Fibroblast of skin of left biceps (primary cell): ENCODE results near the gene IRF5.
"Not testable (repeated sequence)": the region's sequence is repeated elsewhere in the genome, so short reads cannot be mapped to it uniquely, and the experiment has no call there.

Experiments
- DNase-seq, 2 experiments: peaks; one replicate each; pipeline ENCODE4 v3.0.0-alpha.2; 2013; ENCODE audit warnings: low read depth in 2 of 2

The IRF5 gene

DNA sequence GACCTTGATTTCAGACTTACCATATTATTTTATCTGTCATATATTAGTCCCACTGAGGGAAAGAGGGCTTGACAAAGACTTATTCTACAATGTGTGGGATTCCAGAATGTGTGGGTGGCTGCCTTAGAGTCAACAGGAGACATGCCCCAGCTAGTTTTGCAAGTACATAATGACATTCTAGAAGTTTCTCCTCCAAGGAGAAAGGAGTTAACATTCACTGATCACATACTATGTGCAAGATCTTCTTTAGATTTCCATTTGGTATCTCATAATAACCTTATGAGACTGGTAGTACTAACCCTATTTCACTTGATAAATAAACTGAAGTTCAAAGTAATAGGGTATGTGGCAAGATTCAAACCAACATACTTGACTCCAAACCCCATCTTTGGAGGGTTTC, 25.2 kb downstream of the IRF5 start:
- DNase-seq: no peak

DNA sequence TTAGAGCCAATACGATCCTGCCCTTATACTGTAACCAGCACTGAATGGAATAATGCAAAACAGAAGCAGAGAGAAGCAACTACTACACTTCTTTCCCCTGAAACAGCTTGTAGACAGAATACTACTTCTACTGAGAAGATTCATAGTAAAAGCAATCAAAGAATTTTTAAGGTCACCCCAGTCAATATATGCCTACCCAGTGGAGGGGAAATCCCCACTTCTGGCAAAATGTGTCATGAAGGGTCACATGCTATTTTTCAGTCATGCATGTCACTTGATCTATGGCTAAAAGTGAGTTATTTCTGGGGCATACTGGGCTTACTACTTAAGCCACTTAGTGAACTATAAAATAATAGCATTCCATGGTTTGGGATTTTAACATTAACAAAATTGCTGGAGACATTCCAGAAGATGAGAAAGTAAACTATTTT, 25.6 kb downstream of the IRF5 start:
- no peak for DNase-seq

DNA sequence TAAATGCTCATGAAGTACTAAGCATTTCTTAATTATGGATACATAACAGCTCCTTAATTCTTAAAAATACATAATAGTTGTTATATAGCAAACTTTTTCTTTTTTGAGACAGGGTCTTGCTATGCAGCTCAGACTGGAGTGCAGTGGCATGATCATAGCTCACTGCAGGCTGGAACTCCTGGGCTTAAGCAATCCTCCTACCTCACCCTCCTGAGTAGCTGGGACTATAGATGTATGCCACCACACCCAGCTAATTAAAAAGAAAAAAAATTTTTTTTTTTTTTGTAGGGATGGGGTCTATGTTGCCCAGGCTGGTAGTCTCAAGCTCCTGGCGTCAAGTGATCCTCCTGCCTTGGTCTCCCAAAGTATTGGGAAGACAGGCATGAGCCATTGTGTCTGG, 30.9 kb downstream of the IRF5 start:
- DNase-seq: no peak

DNA sequence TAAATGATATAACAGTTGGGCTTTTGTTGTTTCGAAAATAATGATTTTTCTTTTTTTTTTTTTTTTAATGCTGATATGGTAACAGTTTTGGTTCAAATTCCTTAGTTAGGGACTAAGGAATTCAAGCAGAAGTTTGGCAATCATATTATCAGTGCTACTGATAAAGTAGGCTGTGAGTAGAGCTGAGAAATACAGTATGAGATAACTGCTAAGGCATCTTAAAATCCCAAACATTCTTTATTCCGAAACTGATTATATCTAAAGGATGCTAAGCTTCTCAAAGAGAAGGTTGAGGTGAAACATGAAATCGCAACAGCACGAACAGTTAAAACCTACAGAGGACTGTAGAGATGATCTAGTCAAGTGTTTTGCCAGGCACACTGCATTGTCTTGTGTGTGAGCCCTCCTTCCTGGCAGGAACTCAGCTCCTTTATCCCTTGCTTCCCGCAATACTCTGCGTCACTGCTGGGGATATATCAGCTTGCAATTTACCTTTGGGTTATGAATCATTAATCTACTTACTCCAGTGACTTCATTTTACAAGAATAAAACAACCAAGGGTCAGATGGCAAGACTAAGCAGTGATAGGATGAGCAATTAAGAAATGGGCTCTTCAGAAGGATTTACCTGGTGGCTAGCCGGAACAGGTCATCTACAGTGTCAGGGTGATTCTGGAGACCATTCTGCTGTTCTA, 36.7 kb downstream of the IRF5 start:
- DNase-seq: no peak

DNA sequence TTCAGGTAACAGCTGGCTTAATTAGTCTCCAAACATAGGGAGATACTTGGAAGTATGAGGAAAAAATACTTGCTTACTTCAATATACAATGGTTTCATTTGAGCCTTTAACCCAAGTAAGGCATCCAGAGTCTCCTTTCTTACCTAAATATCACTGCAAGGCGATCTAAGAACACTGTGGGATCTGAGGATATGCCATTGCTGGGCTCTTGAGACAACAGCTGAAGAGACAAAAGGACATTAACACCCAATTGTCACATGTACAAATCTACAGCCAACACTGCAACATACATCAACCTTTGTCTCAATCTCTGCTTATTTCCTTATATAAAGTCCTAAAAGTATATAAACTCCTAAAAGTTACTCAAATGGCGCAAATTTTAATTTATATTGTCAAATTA, 44.4 kb downstream of the IRF5 start:
- no peak for DNase-seq

DNA sequence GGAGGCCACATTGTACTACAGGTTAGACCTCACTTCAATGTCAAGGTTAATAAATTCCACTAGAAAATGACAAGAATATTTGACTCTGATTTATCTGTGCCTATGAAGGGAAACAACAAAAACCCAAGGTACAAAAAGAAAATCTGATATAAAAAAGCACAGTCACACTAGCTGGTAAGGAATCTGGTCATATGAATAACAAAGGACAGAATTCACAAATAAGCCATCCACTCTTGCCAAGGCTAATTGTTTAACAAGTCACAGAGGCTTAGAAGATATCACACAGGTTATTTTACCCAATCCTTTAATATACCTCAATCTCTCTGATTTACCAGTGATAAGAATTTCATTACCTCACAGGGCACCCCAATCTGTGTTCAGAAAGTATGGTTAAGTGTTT, 47.9 kb downstream of the IRF5 start:
- DNase-seq: no peak

DNA sequence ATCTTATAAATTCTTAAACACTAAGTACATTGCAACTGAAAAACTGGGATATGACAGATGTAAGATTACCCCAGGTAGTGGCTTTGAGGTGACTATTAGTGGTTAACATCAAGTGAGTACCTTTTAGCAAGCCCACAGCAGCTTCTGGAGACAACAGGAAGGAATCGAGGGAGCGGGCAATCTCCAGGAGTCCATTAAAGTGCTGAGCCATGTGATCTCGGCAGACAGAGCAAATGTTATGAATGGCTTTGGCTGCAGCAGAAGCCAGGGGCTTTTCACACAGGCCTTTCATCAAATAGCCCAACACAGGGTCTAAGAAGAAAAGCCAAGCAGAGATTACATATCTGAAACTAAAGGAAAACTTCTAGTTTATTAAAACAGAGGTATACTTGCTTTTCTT, 48.9 kb downstream of the IRF5 start:
- no peak for DNase-seq

DNA sequence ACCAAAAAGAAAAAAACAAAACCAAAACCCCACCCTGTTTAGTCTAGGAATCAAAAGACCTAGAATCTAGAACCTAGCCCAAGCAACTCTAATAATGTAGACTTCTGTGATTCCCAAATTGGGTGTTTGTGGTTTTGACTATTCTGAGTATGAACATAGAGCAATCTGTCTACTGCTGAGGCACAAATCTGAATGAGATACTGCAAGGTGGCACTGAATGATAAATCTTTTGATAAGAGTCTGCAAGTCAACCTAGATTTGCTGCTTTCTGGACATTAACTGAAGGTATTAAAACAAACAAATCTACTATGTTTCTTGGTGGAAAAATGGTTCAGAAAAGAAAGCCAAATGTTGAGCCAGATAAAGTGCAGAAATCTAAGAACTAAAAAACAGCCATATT, 50.6 kb downstream of the IRF5 start:
- no peak for DNase-seq

DNA sequence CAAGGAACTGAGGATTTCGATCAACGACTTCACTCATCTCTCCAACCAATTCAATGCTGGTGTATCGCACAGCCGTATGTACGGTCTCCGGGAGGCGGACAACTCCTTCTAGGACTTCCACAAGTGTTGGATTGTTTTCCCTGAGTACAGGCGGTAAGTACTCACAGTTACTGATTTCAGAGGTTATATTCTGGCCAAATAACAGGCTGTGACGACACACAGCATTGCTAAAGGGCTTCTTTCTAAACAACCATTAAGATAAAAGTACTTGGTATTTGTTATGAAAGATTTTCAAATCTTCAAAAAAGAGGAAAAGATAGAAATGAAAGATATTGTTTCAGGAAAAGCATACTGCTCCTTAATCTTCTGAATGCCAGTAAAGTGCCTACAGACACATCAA, 52.2 kb downstream of the IRF5 start:
- DNase-seq: no peak

DNA sequence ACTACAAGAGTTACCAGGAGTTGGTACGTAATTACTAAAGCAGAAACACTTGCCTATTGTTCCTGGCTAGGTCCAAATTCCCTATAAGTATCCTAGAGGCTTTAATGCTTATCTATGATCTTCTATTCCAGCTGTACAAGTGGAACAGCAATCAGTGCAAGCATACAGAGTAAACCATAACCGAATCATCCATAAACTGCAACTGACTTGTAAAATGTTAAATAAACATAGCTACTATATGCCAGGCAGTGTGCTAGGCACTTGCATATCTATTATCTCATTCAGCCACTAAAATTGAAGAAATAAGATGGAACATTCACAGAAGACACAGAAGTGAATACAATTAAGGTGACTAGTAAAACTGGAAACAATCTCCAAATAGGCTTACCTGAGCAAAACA, 55.7 kb downstream of the IRF5 start:
- DNase-seq: no peak

DNA sequence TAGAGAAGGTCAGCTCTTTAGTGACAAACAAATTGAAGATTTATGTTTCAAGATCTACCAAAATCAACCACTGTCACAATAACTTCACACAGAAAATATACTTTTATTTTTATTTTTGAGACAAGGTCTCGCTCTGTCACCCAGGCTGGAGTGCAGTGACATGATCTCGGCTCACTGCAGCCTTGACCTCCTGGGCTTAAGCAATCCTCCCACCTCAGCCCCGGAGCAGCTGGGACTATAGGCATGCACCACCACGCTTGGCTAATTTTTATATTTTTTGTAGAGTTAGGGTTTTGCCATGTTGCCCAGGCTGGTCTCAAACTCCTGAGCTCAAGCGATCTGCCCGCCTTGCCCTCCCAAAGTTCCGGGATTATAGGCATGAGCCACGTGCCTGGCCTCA, 56.8 kb downstream of the IRF5 start:
- not testable (repeated sequence) for DNase-seq

DNA sequence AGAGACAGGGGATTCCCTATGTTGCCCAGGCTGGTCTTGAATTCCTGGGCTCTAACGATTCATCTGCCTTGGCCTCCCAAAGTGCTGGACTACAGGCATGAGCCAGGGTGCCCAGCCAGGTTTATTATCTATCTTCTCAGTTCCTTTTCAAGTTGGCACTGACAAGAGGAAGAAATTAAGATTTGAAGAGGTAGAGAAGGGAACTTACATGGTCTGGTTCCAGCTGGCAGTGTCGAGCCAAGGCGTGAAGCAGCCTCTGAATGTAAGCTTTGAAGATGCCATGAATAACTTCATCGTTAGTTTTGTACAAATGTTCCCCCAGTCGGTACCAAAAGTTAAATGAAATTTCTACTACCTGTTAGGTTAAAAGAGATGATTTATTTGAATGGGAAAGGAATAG, 59.5 kb downstream of the IRF5 start:
- DNase-seq: no peak
